ENCODE results near the gene SLC36A3.
"Not testable (repeated sequence)": the region's sequence is repeated elsewhere in the genome, so short reads cannot be mapped to it uniquely, and the experiment has no call there.

The SLC36A3 gene

GRCh38 chr5:151255621-151256286 is 47.8 kb downstream of the SLC36A3 start:
- peak; percentile 39 for DNase-seq
- Histone ChIP-seq H3K79me2 (ENCODE audit: low read length) (peaks cover 64% of the 10 kb centered on the region), H3K4me2 (ENCODE audit: low read depth, low read length) (peak overlapping the region; percentile 92), H3K9me2 (replicated peaks; ENCODE audit: insufficient read depth, low read length) (no peaks in the 10 kb centered on the region), H4K20me1 (ENCODE audit: insufficient read depth, low read length) (no peaks in the 10 kb centered on the region), H3K27ac (ENCODE audit: low read length) (peak overlapping the region; percentile 68; the same call in 1 of the 2 replicates), H2AFZ (ENCODE audit: low read length) (no peak overlapping the region), H3K27me3 (replicated peaks; ENCODE audit: insufficient read depth, low read length) (no peaks in the 10 kb centered on the region), H3F3A (ENCODE audit: insufficient read depth, low read length) (peaks cover 24% of the 10 kb centered on the region), H3K4me3 (ENCODE audit: low read length) (no peak overlapping the region), H3K9me3 (replicated peaks; ENCODE audit: insufficient read depth, low read length) (no peaks in the 10 kb centered on the region), H3K36me3 (replicated peaks; ENCODE audit: insufficient read depth, low read length) (no peaks in the 10 kb centered on the region), H3K4me1 (ENCODE audit: low read length) (peaks cover 36% of the 10 kb centered on the region), H3K9ac (ENCODE audit: low read length) (peak overlapping the region; percentile 19; the same call in 1 of the 2 replicates)
- TF ChIP-seq CTCF (IDR thresholded peaks at IDR 0.05; ENCODE audit: low read length) (no peak), EZH2phosphoT487 (IDR thresholded peaks at IDR 0.05; ENCODE audit: low read length) (no peak), EZH2 (optimal IDR thresholded peaks at IDR 0.05; ENCODE audit: low read depth, low read length) (no peak)

GRCh38 chr5:151254990-151255389 is 48.6 kb downstream of the SLC36A3 start:
- Histone ChIP-seq H3K27ac (ENCODE audit: low read length) (peak overlapping the region; percentile 68; the same call in 1 of the 2 replicates), H3K4me1 (ENCODE audit: low read length) (peaks cover 36% of the 10 kb centered on the region), H3K4me2 (ENCODE audit: low read depth, low read length) (peak overlapping the region; percentile 92), H3F3A (ENCODE audit: insufficient read depth, low read length) (peaks cover 29% of the 10 kb centered on the region), H3K4me3 (ENCODE audit: low read length) (peak overlapping the region; percentile 91; the same call in 1 of the 2 replicates), H3K79me2 (ENCODE audit: low read length) (peaks cover 64% of the 10 kb centered on the region)
- not testable (repeated sequence) for H2AFZ ChIP-seq (ENCODE audit: low read length); H3K9me2 ChIP-seq (replicated peaks; ENCODE audit: insufficient read depth, low read length); DNase-seq; H3K27me3 ChIP-seq (replicated peaks; ENCODE audit: insufficient read depth, low read length); H3K9ac ChIP-seq (ENCODE audit: low read length); H4K20me1 ChIP-seq (ENCODE audit: insufficient read depth, low read length); H3K36me3 ChIP-seq (replicated peaks; ENCODE audit: insufficient read depth, low read length); H3K9me3 ChIP-seq (replicated peaks; ENCODE audit: insufficient read depth, low read length)

GRCh38 chr5:151254556-151254955 is 49.0 kb downstream of the SLC36A3 start:
- no peak for TF ChIP-seq CTCF (IDR thresholded peaks at IDR 0.05; ENCODE audit: low read length)
- no peak for TF ChIP-seq EZH2 (optimal IDR thresholded peaks at IDR 0.05; ENCODE audit: low read depth, low read length)
- no peak for TF ChIP-seq EZH2phosphoT487 (IDR thresholded peaks at IDR 0.05; ENCODE audit: low read length)
- Histone ChIP-seq H3K79me2 (ENCODE audit: low read length) (peaks cover 62% of the 10 kb centered on the region), H3K9ac (ENCODE audit: low read length) (0 out of 2 replicates have a peak overlapping the region, but pooled peaks have one; percentile 65), H3K9me2 (replicated peaks; ENCODE audit: insufficient read depth, low read length) (no peaks in the 10 kb centered on the region), H3K27ac (ENCODE audit: low read length) (peak overlapping the region; percentile 68; the same call in 1 of the 2 replicates), H2AFZ (ENCODE audit: low read length) (no peak overlapping the region), H3K27me3 (replicated peaks; ENCODE audit: insufficient read depth, low read length) (no peaks in the 10 kb centered on the region), H3F3A (ENCODE audit: insufficient read depth, low read length) (peaks cover 29% of the 10 kb centered on the region), H3K9me3 (replicated peaks; ENCODE audit: insufficient read depth, low read length) (no peaks in the 10 kb centered on the region), H4K20me1 (ENCODE audit: insufficient read depth, low read length) (no peaks in the 10 kb centered on the region), H3K4me1 (ENCODE audit: low read length) (peaks cover 36% of the 10 kb centered on the region), H3K36me3 (replicated peaks; ENCODE audit: insufficient read depth, low read length) (no peaks in the 10 kb centered on the region), H3K4me2 (ENCODE audit: low read depth, low read length) (peak overlapping the region; percentile 92), H3K4me3 (ENCODE audit: low read length) (peak overlapping the region; percentile 91)
- DNase-seq, result peak; percentile 21

GRCh38 chr5:151253605-151253950 is 50.0 kb downstream of the SLC36A3 start:
- Histone ChIP-seq H3K9ac (ENCODE audit: low read length) (peak overlapping the region; percentile 65; the same call in 1 of the 2 replicates), H2AFZ (ENCODE audit: low read length) (peak overlapping the region; percentile 82), H3K27me3 (replicated peaks; ENCODE audit: insufficient read depth, low read length) (no peaks in the 10 kb centered on the region), H3K27ac (ENCODE audit: low read length) (peak overlapping the region; percentile 37; the same call in 1 of the 2 replicates), H4K20me1 (ENCODE audit: insufficient read depth, low read length) (no peaks in the 10 kb centered on the region), H3F3A (ENCODE audit: insufficient read depth, low read length) (peaks cover 29% of the 10 kb centered on the region), H3K4me1 (ENCODE audit: low read length) (peaks cover 36% of the 10 kb centered on the region), H3K4me3 (ENCODE audit: low read length) (peak overlapping the region; percentile 91), H3K79me2 (ENCODE audit: low read length) (peaks cover 54% of the 10 kb centered on the region), H3K9me3 (replicated peaks; ENCODE audit: insufficient read depth, low read length) (no peaks in the 10 kb centered on the region), H3K9me2 (replicated peaks; ENCODE audit: insufficient read depth, low read length) (no peaks in the 10 kb centered on the region), H3K36me3 (replicated peaks; ENCODE audit: insufficient read depth, low read length) (no peaks in the 10 kb centered on the region), H3K4me2 (ENCODE audit: low read depth, low read length) (peak overlapping the region; percentile 92)
- no peak for DNase-seq
- TF ChIP-seq EZH2 (optimal IDR thresholded peaks at IDR 0.05; ENCODE audit: low read depth, low read length) (no peak), CTCF (IDR thresholded peaks at IDR 0.05; ENCODE audit: low read length) (no peak), EZH2phosphoT487 (IDR thresholded peaks at IDR 0.05; ENCODE audit: low read length) (no peak)
